Stimulated activated CD4-positive, alpha-beta T cell treated with anti-CD3 and anti-CD28 coated beads, Interleukin-15, amount 100 ng/mL, for 48 hours (primary cell): ENCODE data around the gene CGREF1.
"Not testable (repeated sequence)": the region's sequence is repeated elsewhere in the genome, so short reads cannot be mapped to it uniquely, and the experiment has no call there.

Source experiments
- DNase-seq, 2 donors: peaks; one replicate each; pipeline ENCODE4 v3.0.0-alpha.2; 2020; ENCODE audit warnings: low read depth in 2 of 2

The CGREF1 gene

GRCh38 chr2:27137322-27137935 is 18.5 kb upstream of the CGREF1 start:
- DNase-seq, result no peak

- DNase-seq, result no peak
Measured at GRCh38 chr2:27136751-27137150, 17.8 kb upstream of the CGREF1 start.

GRCh38 chr2:27135478-27135955 is 16.6 kb upstream of the CGREF1 start:
- no peak for DNase-seq

- DNase-seq, result no peak
Measured at GRCh38 chr2:27134781-27135477, 16.0 kb upstream of the CGREF1 start.

- DNase-seq, result peak; percentile 96 to 98
Measured at GRCh38 chr2:27133905-27134780, 15.2 kb upstream of the CGREF1 start, which contains the start of gene PREB. TSS of gene PREB (minus strand) at chr2:27134636. CDS start at chr2:27134421, 215 bp downstream.

GRCh38 chr2:27133195-27133875 is 14.4 kb upstream of the CGREF1 start:
- peak in 1 of 2 donors; percentile 17 for DNase-seq

GRCh38 chr2:27131429-27131828 is 12.5 kb upstream of the CGREF1 start:
- no peak for DNase-seq

- no peak for DNase-seq
Measured at GRCh38 chr2:27130396-27130795, 11.5 kb upstream of the CGREF1 start.

GRCh38 chr2:27128668-27129571 is 10.0 kb upstream of the CGREF1 start:
- no peak for DNase-seq

GRCh38 chr2:27127883-27128667 is 9.1 kb upstream of the CGREF1 start:
- DNase-seq, result no peak

- no peak for DNase-seq
Measured at GRCh38 chr2:27126252-27126710, 7.4 kb upstream of the CGREF1 start.

GRCh38 chr2:27125104-27125503 is 6.2 kb upstream of the CGREF1 start:
- DNase-seq, result no peak

GRCh38 chr2:27123302-27124150 is 4.6 kb upstream of the CGREF1 start, which contains the start of gene ABHD1:
TSS of gene ABHD1 (plus strand) at chr2:27123815. CDS start at chr2:27123949, 134 bp downstream.
- DNase-seq, result peak in 1 of 2 donors; percentile 42

GRCh38 chr2:27122791-27123190 is 3.9 kb upstream of the CGREF1 start:
- DNase-seq, result no peak

- no peak for DNase-seq
Measured at GRCh38 chr2:27121906-27122305, 3.0 kb upstream of the CGREF1 start.

GRCh38 chr2:27119330-27119670 is 372 bp upstream of the CGREF1 start:
- DNase-seq, result not testable (repeated sequence)

- DNase-seq, result no peak
Measured at GRCh38 chr2:27117995-27118524, 868 bp downstream of the CGREF1 start.

- DNase-seq, result no peak
Measured at GRCh38 chr2:27115519-27115918, 3.4 kb downstream of the CGREF1 start.
